PC-3 (cell line): ENCODE results near the gene CPLANE1.

ENCODE experiments used
- EZH2 ChIP-seq: fragments of 300-600 bp; sonication (generic); IDR thresholded peaks from one replicate; pipeline ENCODE4 v1.6.1; 2017; ENCODE audit warnings: antibody characterized with exemption, mild to moderate bottlenecking, low read length; ENCODE audit not compliant: unreplicated experiment
- EZH2phosphoT487 ChIP-seq: fragments of 300-600 bp; sonication (generic); IDR thresholded peaks from 2 replicates; pipeline ENCODE4 v1.6.1; 2018; ENCODE audit warnings: mild to moderate bottlenecking, antibody characterized with exemption, low read length, borderline replicate concordance
- TF ChIP-seq, protein P1 (sequence below): fragments of 300-600 bp; sonication (generic); conservative IDR thresholded peaks from 2 replicates; pipeline ENCODE4 v1.5.1; 2017; ENCODE audit warnings: antibody characterized with exemption, low read depth, mild to moderate bottlenecking, low read length

DNA sequence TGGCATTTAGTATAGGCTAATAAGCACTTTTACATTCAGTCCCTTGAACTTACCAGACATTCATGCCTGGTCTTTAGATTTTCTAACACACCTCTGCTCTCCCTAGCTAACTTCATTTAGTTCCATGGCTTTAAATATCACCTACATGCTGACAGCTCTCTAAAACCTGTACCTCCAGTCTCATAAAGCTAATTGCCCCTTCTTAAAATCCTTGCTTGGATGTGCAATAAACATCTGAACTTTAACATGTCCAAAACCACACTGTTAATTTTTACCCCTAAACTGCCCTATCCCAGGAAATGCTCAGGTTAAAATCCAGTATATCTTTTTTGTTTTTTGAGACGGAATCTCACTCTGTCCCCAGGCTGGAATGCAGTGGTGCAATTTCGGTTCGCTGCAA, 139.8 kb downstream of the CPLANE1 start:
- TF ChIP-seq, protein P1, sequence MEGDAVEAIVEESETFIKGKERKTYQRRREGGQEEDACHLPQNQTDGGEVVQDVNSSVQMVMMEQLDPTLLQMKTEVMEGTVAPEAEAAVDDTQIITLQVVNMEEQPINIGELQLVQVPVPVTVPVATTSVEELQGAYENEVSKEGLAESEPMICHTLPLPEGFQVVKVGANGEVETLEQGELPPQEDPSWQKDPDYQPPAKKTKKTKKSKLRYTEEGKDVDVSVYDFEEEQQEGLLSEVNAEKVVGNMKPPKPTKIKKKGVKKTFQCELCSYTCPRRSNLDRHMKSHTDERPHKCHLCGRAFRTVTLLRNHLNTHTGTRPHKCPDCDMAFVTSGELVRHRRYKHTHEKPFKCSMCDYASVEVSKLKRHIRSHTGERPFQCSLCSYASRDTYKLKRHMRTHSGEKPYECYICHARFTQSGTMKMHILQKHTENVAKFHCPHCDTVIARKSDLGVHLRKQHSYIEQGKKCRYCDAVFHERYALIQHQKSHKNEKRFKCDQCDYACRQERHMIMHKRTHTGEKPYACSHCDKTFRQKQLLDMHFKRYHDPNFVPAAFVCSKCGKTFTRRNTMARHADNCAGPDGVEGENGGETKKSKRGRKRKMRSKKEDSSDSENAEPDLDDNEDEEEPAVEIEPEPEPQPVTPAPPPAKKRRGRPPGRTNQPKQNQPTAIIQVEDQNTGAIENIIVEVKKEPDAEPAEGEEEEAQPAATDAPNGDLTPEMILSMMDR, result no peak
- TF ChIP-seq EZH2phosphoT487, result no peak
- no peak for TF ChIP-seq EZH2
